Measurements from ENCODE around the gene ARL2. TPM values are rescaled to one million over a fixed set of nuclear protein-coding genes. Genes with fewer than 3 reads are reported as not detected.

The ARL2 gene
- total RNA-seq, 1 donor from 2014 or later: 118 TPM

DNA sequence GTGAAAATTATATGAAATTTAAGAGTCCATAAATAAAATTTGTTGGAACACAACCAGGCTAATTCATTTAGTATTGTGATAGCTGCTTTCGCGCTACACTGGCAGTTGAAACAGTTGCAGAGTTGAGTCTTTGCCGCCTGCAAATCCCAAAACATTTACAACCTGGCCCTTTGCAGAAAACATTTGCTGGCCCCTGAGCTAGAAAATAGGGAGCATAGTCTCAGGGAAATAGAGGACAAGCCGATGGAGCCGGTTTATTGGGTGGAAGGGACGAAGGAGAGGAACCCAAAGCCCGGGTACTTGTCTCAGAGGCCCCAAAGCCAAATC is 26.5 kb downstream of the ARL2 start:
- Mint-ChIP-seq H3K4me3 (ENCODE audit: unreplicated experiment) (peak overlapping the region; percentile 86), H3K9me3 (ENCODE audit: unreplicated experiment) (no peaks in the 10 kb centered on the region), H3K27me3 (ENCODE audit: unreplicated experiment) (no peaks in the 10 kb centered on the region), H3K4me1 (ENCODE audit: unreplicated experiment) (peaks cover 19% of the 10 kb centered on the region), H3K36me3 (ENCODE audit: unreplicated experiment) (peaks cover 14% of the 10 kb centered on the region), H3K27ac (ENCODE audit: unreplicated experiment) (peak overlapping the region; percentile 96)
- TF ChIP-seq, protein P1, sequence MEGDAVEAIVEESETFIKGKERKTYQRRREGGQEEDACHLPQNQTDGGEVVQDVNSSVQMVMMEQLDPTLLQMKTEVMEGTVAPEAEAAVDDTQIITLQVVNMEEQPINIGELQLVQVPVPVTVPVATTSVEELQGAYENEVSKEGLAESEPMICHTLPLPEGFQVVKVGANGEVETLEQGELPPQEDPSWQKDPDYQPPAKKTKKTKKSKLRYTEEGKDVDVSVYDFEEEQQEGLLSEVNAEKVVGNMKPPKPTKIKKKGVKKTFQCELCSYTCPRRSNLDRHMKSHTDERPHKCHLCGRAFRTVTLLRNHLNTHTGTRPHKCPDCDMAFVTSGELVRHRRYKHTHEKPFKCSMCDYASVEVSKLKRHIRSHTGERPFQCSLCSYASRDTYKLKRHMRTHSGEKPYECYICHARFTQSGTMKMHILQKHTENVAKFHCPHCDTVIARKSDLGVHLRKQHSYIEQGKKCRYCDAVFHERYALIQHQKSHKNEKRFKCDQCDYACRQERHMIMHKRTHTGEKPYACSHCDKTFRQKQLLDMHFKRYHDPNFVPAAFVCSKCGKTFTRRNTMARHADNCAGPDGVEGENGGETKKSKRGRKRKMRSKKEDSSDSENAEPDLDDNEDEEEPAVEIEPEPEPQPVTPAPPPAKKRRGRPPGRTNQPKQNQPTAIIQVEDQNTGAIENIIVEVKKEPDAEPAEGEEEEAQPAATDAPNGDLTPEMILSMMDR (IDR thresholded peaks at IDR 0.05): no peak
- DNase-seq (ENCODE audit: extremely low spot score, unreplicated experiment): no peak

DNA sequence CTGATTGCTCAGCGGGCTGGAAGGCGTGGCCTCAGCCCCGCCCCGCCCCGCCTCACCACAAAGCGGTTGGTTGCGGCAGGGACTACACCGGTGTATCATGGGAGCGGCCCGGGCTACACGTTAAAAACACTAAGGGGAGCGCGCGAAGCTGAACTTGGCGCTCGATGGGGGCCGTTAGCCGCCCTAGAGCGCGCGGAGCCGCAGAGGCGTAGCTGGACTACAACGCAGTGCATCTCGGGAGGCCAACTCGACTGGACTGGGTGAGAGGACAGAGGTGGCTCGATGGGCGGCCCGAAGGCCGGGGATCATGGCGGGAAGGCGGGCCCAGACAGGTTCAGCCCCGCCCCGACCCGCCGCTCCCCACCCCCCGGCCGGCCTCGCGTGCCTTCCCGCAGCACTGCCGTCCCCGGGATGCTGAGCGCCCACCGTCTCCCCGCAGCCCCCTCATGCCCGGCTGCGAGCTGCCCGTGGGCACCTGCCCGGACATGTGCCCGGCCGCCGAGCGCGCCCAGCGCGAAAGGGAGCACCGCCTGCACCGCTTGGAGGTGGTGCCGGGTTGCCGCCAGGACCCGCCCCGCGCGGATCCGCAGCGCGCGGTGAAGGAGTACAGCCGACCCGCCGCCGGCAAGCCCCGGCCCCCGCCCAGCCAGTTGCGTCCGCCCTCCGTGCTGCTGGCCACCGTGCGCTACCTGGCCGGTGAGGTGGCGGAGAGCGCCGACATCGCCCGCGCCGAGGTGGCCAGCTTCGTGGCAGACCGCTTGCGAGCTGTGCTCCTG is 27.1 kb downstream of the ARL2 start, which contains the start of gene SAC3D1:
TSS of gene SAC3D1 (plus strand) at position 364 of the 776 bp plus-strand sequence. CDS start at position 447, 83 bp downstream.
- TF ChIP-seq, protein P1 (IDR thresholded peaks at IDR 0.05): no peak
- H3K36me3 Mint-ChIP-seq (ENCODE audit: unreplicated experiment): peaks cover 12% of the 10 kb centered on the region
- peaks cover 19% of the 10 kb centered on the region for H3K4me1 Mint-ChIP-seq (ENCODE audit: unreplicated experiment)
- no peaks in the 10 kb centered on the region for H3K9me3 Mint-ChIP-seq (ENCODE audit: unreplicated experiment)
- peak; percentile 93 for DNase-seq (ENCODE audit: extremely low spot score, unreplicated experiment)
- H3K27me3 Mint-ChIP-seq (ENCODE audit: unreplicated experiment): no peaks in the 10 kb centered on the region
- H3K27ac Mint-ChIP-seq (ENCODE audit: unreplicated experiment): peak within 1 kb of the TSS; percentile 96
- peak within 1 kb of the TSS; percentile 86 for H3K4me3 Mint-ChIP-seq (ENCODE audit: unreplicated experiment)

DNA sequence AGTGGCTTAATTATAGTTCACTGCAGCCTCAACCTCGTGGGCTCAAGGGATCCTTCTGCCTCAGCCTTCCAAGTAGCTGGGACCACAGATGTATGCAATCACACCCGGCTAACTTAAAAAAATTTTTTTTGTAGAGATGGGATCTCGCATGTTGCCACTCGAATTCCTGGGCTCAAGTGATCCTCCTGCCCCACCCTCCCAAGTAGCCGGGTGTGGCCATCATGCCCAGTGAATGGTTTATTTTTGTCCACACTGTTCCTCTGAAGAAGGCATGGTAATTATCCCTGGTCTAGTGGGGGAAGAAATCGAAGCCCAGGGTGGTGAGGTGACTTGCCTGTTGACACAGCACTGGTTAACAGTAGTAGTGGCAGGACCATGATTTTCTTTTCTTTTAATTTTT is 28.9 kb downstream of the ARL2 start:
- no peak for DNase-seq (ENCODE audit: extremely low spot score, unreplicated experiment)

DNA sequence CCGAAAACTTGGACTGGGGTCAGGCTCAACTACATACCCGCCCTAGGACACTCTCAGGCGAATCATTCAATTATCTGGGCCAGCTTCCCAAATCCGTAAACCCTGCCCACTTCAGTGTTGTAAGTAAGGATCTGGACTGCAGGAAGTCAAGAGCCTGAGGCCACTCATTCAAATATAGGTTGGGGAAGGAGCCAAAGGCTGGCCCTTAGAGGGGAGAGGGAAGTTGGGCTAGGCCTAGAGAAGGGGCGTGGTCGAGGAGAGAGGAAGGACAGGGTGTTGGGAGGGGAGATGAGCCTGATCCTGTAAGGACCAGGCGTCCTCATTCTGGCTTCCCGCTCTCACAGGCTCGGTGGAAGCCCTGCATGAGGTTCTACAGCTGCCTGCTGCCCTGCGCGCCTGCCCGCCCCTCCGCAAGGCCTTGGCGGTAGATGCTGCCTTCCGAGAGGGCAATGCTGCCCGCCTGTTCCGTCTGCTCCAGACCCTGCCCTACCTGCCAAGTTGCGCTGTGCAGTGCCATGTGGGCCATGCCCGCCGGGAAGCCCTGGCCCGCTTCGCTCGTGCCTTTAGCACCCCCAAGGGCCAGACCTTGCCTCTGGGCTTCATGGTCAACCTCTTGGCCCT is 30.0 kb downstream of the ARL2 start:
- no peak for DNase-seq (ENCODE audit: extremely low spot score, unreplicated experiment)
- no peaks in the 10 kb centered on the region for H3K9me3 Mint-ChIP-seq (ENCODE audit: unreplicated experiment)
- peaks cover 17% of the 10 kb centered on the region for H3K4me1 Mint-ChIP-seq (ENCODE audit: unreplicated experiment)
- H3K27ac Mint-ChIP-seq (ENCODE audit: unreplicated experiment): no peak overlapping the region
- no peak overlapping the region for H3K4me3 Mint-ChIP-seq (ENCODE audit: unreplicated experiment)
- H3K36me3 Mint-ChIP-seq (ENCODE audit: unreplicated experiment): peaks cover 10% of the 10 kb centered on the region
- TF ChIP-seq, protein P1 (IDR thresholded peaks at IDR 0.05): no peak
- H3K27me3 Mint-ChIP-seq (ENCODE audit: unreplicated experiment): no peaks in the 10 kb centered on the region

More for the DNA sequence above, 28.9 kb downstream of the ARL2 start:
- H3K36me3 Mint-ChIP-seq (ENCODE audit: unreplicated experiment): peaks cover 12% of the 10 kb centered on the region
- no peaks in the 10 kb centered on the region for H3K9me3 Mint-ChIP-seq (ENCODE audit: unreplicated experiment)
- H3K4me3 Mint-ChIP-seq (ENCODE audit: unreplicated experiment): peak overlapping the region; percentile 81
- no peaks in the 10 kb centered on the region for H3K27me3 Mint-ChIP-seq (ENCODE audit: unreplicated experiment)
- H3K27ac Mint-ChIP-seq (ENCODE audit: unreplicated experiment): peak overlapping the region; percentile 23
- peaks cover 17% of the 10 kb centered on the region for H3K4me1 Mint-ChIP-seq (ENCODE audit: unreplicated experiment)
- TF ChIP-seq, protein P1 (IDR thresholded peaks at IDR 0.05): no peak

DNA sequence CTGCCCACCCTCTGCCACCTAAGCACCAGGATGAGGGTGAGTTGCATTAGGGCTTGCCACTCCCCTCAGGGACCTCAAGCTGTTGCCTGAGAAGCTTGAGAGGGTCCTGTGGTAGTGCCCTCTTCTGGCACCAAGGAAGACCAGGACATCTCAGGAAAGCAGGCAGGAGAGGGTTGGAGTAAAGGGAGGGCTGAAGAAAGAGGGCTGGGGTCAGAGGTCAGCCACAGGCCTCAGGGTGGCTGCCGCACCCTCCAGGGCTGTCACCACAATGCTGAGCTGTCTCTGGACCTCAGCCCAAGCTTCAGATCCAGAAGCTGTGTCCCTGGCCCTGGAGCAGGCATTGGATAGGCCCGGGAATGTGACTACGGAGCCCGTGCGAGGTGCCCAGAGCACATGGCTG is 31.1 kb downstream of the ARL2 start:
- TF ChIP-seq, protein P1 (IDR thresholded peaks at IDR 0.05): no peak
- H3K36me3 Mint-ChIP-seq (ENCODE audit: unreplicated experiment): peaks cover 9% of the 10 kb centered on the region

More for the DNA sequence above, 31.1 kb downstream of the ARL2 start:
- DNase-seq (ENCODE audit: extremely low spot score, unreplicated experiment): no peak
- Mint-ChIP-seq H3K27ac (ENCODE audit: unreplicated experiment) (no peak overlapping the region), H3K4me1 (ENCODE audit: unreplicated experiment) (peaks cover 17% of the 10 kb centered on the region), H3K4me3 (ENCODE audit: unreplicated experiment) (no peak overlapping the region), H3K9me3 (ENCODE audit: unreplicated experiment) (no peaks in the 10 kb centered on the region), H3K27me3 (ENCODE audit: unreplicated experiment) (no peaks in the 10 kb centered on the region)
